WTC11 (cell line): Measurements from ENCODE around the gene SLC25A21. TPM values are rescaled to one million over a fixed set of nuclear protein-coding genes. Genes with fewer than 3 reads are reported as not detected.
A peak's percentile ranks its signal among the peaks of the same experiment; 100 is the strongest.

Experiments
- ARID4B ChIP-seq: sonication (generic); formaldehyde crosslinking; IDR thresholded peaks from 2 replicates; pipeline ENCODE4 v1.8.0; 2023; ENCODE audit warnings: missing genetic modification reagents, mild to moderate bottlenecking, borderline replicate concordance
- CDX4 ChIP-seq: fragments of 250-450 bp; sonication (Bioruptor Pico); IDR thresholded peaks from 2 replicates; pipeline ENCODE4 v1.9.0; 2021; ENCODE audit warnings: moderate library complexity, mild to moderate bottlenecking, inconsistent platforms, borderline replicate concordance
- ELF4 ChIP-seq: sonication (generic); formaldehyde crosslinking; IDR thresholded peaks from 2 replicates; pipeline ENCODE4 v1.8.1; 2022; ENCODE audit warnings: low read depth, mild to moderate bottlenecking, moderate library complexity, missing genetic modification reagents
- FOXJ3 ChIP-seq: sonication (generic); formaldehyde crosslinking; IDR thresholded peaks from 2 replicates; pipeline ENCODE4 v1.9.0; 2021; ENCODE audit warnings: missing genetic modification reagents, mild to moderate bottlenecking, borderline replicate concordance
- GTF2I ChIP-seq: fragments of 250-450 bp; sonication (Bioruptor Pico); conservative IDR thresholded peaks from 2 replicates; pipeline ENCODE4 v1.4.0; 2021; ENCODE audit warnings: mild to moderate bottlenecking
- HMGXB4 ChIP-seq: sonication (generic); formaldehyde crosslinking; IDR thresholded peaks from 2 replicates; pipeline ENCODE4 v1.8.1; 2023; ENCODE audit warnings: mild to moderate bottlenecking, moderate library complexity, missing genetic modification reagents
- MAX ChIP-seq: sonication (generic); formaldehyde crosslinking; IDR thresholded peaks from 2 replicates; pipeline ENCODE4 v1.8.0; 2022; ENCODE audit warnings: mild to moderate bottlenecking, missing genetic modification reagents
- SMAD3 ChIP-seq: sonication (generic); formaldehyde crosslinking; IDR thresholded peaks from 2 replicates; pipeline ENCODE4 v1.8.0; 2022; ENCODE audit warnings: missing genetic modification reagents, mild to moderate bottlenecking, borderline replicate concordance
- SOX15 ChIP-seq: fragments of 250-450 bp; sonication (Bioruptor Pico); IDR thresholded peaks from 2 replicates; pipeline ENCODE4 v1.9.0; 2021; ENCODE audit warnings: mild to moderate bottlenecking
- SP1 ChIP-seq: sonication (generic); formaldehyde crosslinking; conservative IDR thresholded peaks from 2 replicates; pipeline ENCODE4 v1.8.1; 2022; ENCODE audit warnings: missing genetic modification reagents
- STAT6 ChIP-seq: sonication (generic); formaldehyde crosslinking; conservative IDR thresholded peaks from 2 replicates; pipeline ENCODE4 v1.8.1; 2023; ENCODE audit warnings: mild to moderate bottlenecking, low read depth, missing genetic modification reagents, moderate library complexity
- TEAD1 ChIP-seq: sonication (generic); formaldehyde crosslinking; IDR thresholded peaks from 2 replicates; pipeline ENCODE4 v1.8.0; 2022; ENCODE audit warnings: mild to moderate bottlenecking, missing genetic modification reagents
- ZMAT4 ChIP-seq: fragments of 250-450 bp; sonication (Bioruptor Pico); IDR thresholded peaks from 2 replicates; pipeline ENCODE4 v1.9.0; 2021; ENCODE audit warnings: mild to moderate bottlenecking
- total RNA-seq: library from RNA; stranded (reverse); gene quantifications from 3 replicates; pipeline ENCODE4 v1.2.3, GENCODE V29; 2021
- TF ChIP-seq, protein P1 (sequence below): fragments of 250-450 bp; sonication (Bioruptor Pico); IDR thresholded peaks from 2 replicates; pipeline ENCODE4 v1.9.0; 2021; ENCODE audit warnings: mild to moderate bottlenecking, borderline replicate concordance
- TF ChIP-seq, protein P2 (sequence below): sonication (generic); formaldehyde crosslinking; IDR thresholded peaks from 2 replicates; pipeline ENCODE4 v1.8.1; 2023; ENCODE audit warnings: mild to moderate bottlenecking, missing genetic modification reagents
- TF ChIP-seq, protein P3 (sequence below): sonication (generic); formaldehyde crosslinking; IDR thresholded peaks from 2 replicates; pipeline ENCODE4 v1.8.1; 2023; ENCODE audit warnings: mild to moderate bottlenecking, missing genetic modification reagents

The SLC25A21 gene
- total RNA-seq, 1 experiment from 2014 or later, result 8.2 TPM

DNA sequence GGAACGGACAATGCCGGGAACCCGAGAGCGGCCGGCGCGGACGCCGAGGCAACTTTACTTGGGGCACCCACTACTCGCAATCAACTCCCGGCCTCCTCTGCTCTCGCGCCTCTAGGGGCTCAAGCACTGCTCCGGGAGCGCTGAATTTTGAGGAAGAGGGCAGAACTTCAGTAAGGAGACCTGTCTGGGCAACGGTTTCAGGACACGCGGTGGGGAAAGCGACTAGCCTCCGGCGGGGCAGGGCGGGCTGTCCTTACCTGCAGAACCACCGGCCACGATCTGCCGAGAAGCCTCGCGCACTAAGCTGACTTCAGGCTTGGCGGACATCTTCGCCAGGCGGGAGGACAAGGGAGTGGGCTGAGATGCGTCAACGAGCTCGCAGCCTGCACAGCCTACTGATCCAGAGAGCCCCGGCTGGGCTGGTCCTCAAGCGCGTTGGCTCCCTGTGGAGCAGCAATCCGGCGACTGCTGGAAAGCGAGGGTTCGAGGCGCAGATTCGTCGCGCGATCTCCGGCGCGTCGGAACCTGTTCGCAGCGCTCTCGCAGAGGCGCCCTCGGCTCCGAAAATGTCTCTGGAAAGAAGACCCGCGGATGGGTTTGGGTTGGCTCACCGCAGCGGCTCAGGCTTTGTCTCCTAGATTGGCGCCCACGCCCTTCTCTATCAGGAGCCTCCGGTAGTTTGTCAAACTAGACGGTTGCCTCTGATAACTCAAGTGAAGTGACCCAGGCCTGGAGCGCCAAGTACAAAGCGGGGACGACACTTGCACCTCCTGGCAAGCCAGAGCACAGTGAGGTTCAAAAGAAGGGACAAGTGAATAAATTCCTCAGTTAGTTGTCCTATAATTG lies at the start of gene SLC25A21 (continued):
- TF ChIP-seq, protein P1, sequence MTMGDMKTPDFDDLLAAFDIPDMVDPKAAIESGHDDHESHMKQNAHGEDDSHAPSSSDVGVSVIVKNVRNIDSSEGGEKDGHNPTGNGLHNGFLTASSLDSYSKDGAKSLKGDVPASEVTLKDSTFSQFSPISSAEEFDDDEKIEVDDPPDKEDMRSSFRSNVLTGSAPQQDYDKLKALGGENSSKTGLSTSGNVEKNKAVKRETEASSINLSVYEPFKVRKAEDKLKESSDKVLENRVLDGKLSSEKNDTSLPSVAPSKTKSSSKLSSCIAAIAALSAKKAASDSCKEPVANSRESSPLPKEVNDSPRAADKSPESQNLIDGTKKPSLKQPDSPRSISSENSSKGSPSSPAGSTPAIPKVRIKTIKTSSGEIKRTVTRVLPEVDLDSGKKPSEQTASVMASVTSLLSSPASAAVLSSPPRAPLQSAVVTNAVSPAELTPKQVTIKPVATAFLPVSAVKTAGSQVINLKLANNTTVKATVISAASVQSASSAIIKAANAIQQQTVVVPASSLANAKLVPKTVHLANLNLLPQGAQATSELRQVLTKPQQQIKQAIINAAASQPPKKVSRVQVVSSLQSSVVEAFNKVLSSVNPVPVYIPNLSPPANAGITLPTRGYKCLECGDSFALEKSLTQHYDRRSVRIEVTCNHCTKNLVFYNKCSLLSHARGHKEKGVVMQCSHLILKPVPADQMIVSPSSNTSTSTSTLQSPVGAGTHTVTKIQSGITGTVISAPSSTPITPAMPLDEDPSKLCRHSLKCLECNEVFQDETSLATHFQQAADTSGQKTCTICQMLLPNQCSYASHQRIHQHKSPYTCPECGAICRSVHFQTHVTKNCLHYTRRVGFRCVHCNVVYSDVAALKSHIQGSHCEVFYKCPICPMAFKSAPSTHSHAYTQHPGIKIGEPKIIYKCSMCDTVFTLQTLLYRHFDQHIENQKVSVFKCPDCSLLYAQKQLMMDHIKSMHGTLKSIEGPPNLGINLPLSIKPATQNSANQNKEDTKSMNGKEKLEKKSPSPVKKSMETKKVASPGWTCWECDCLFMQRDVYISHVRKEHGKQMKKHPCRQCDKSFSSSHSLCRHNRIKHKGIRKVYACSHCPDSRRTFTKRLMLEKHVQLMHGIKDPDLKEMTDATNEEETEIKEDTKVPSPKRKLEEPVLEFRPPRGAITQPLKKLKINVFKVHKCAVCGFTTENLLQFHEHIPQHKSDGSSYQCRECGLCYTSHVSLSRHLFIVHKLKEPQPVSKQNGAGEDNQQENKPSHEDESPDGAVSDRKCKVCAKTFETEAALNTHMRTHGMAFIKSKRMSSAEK (CRISPR knock-in tag), result no peak
- TF ChIP-seq ARID4B (CRISPR knock-in tag) (peak; percentile 82; the same call in 1 of the 2 replicates), HMGXB4 (CRISPR knock-in tag) (peak; percentile 92), STAT6 (no peak), GTF2I (0 out of 2 replicates have a peak, but pooled peaks have one; percentile 3), SOX15 (CRISPR knock-in tag) (no peak), SP1 (CRISPR knock-in tag) (peak; percentile 78), MAX (CRISPR knock-in tag) (peak; percentile 93), TEAD1 (CRISPR knock-in tag) (0 out of 2 replicates have a peak, but pooled peaks have one; percentile 23), ELF4 (CRISPR knock-in tag) (0 out of 2 replicates have a peak, but pooled peaks have one; percentile 34), SMAD3 (CRISPR knock-in tag) (no peak), CDX4 (no peak), ZMAT4 (CRISPR knock-in tag) (no peak), FOXJ3 (CRISPR knock-in tag) (no peak)
- TF ChIP-seq, protein P2, sequence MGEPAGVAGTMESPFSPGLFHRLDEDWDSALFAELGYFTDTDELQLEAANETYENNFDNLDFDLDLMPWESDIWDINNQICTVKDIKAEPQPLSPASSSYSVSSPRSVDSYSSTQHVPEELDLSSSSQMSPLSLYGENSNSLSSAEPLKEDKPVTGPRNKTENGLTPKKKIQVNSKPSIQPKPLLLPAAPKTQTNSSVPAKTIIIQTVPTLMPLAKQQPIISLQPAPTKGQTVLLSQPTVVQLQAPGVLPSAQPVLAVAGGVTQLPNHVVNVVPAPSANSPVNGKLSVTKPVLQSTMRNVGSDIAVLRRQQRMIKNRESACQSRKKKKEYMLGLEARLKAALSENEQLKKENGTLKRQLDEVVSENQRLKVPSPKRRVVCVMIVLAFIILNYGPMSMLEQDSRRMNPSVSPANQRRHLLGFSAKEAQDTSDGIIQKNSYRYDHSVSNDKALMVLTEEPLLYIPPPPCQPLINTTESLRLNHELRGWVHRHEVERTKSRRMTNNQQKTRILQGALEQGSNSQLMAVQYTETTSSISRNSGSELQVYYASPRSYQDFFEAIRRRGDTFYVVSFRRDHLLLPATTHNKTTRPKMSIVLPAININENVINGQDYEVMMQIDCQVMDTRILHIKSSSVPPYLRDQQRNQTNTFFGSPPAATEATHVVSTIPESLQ (CRISPR knock-in tag), result no peak
- TF ChIP-seq, protein P3, sequence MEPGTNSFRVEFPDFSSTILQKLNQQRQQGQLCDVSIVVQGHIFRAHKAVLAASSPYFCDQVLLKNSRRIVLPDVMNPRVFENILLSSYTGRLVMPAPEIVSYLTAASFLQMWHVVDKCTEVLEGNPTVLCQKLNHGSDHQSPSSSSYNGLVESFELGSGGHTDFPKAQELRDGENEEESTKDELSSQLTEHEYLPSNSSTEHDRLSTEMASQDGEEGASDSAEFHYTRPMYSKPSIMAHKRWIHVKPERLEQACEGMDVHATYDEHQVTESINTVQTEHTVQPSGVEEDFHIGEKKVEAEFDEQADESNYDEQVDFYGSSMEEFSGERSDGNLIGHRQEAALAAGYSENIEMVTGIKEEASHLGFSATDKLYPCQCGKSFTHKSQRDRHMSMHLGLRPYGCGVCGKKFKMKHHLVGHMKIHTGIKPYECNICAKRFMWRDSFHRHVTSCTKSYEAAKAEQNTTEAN (CRISPR knock-in tag), result peak; percentile 76; the same call in 1 of the 2 replicates
